ENCODE results near the gene EZH1.
A peak's percentile ranks its signal among the peaks of the same experiment; 100 is the strongest.
"Not testable (repeated sequence)": the region's sequence is repeated elsewhere in the genome, so short reads cannot be mapped to it uniquely, and the experiment has no call there.

The EZH1 gene

DNA sequence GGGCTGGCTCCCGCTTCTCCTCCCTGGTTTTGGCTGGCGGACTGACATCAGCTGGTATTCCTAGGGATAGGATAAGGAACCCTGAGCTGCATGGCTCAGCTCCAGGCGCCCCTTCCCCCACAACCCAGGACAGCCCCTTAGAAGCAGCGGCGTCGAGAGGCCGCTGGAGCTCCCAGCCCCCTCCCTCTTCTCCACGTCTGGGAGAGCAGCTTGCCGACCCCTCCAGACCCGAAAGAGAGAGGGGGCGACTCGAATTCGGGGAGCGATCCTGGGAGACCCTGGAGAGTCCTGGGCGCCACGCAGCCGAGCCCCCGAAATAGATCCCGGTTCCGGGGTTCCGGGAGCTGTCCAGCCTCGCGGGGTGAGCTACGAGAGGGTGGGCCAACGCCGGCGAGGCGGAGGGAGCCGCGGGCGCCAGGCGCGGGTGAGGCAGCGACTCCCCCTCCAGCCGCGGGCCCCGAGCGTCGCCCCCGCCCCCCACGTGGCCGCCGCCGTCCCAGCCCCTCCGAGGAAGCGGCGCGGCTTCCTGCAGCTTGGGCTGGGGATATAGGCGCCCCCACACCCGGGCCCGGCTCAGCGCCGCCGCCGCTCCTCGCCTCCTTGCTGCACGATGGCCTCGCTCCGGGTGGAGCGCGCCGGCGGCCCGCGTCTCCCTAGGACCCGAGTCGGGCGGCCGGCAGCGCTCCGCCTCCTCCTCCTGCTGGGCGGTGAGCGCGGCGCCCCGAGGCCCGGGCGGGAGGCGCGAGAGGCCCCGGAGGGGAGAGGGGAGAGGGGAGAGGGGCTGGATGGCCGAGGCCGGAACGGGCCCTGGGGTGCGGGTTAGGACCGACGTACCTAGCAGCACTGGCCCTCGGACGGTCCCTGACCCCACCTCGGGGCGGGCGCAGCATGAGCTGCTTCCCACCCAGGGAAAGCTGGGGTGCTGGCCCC lies 16.1 kb upstream of the EZH1 start, which contains the start of gene RAMP2:
RAMP2 (plus strand) TSS at position 576 of the 930 bp plus-strand sequence; CDS start at position 611, 35 bp downstream.
- Mint-ChIP-seq H3K4me3 (peak within 1 kb of the TSS; percentile 71 to 78), H3K9me3 (no peaks in the 10 kb centered on the region), H3K4me1 (peaks cover 20 to 27% of the 10 kb centered on the region in 2 donors), H3K27me3 (peaks cover 43 to 45% of the 10 kb centered on the region in 2 donors), H3K36me3 (no peaks in the 10 kb centered on the region), H3K27ac (peak within 1 kb of the TSS; percentile 84)
- ATAC-seq (replicated peaks) (peak; percentile 14 to 25), DNase-seq (no peak)

DNA sequence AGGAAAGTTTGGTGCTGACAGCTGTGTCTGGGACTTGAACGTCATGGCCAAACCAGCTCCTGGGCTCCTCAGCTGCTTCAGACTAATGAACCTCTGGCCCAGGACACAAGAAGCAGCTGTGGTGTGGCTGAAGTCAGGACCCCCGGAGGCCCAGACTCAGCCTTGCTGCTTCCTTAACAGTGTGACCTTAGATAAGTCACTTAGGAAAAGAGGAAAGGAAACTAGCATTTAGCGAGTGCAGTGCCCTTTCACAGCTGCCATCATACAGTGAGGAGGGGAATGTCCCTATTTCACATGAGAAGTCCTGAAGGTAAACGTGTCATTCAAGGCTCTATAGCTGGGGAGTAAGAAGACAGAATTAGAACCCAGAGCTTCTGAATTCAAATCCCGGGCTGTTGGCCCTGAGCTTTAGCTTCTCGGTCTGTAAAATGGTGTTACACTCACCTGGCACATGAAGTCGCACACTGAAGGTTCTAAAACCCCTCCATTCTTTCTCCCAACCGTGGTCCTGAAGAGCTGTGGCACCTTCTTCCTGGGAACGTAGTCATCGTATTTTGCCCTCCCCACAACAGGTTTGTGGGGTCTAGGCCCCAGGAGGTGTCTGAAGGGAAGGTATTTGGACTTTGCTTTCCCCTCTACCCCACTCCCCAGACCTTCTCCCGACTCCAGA lies 15.3 kb upstream of the EZH1 start:
- peak overlapping the region; percentile 71 to 78 for H3K4me3 Mint-ChIP-seq
- H3K27ac Mint-ChIP-seq = peak overlapping the region; percentile 75
- DNase-seq (peak; percentile 61), ATAC-seq (replicated peaks) (peak; percentile 91)
- H3K9me3 Mint-ChIP-seq = no peaks in the 10 kb centered on the region
- peaks cover 20 to 27% of the 10 kb centered on the region in 2 donors for H3K4me1 Mint-ChIP-seq
- peaks cover 41 to 42% of the 10 kb centered on the region in 2 donors for H3K27me3 Mint-ChIP-seq
- H3K36me3 Mint-ChIP-seq = no peaks in the 10 kb centered on the region

DNA sequence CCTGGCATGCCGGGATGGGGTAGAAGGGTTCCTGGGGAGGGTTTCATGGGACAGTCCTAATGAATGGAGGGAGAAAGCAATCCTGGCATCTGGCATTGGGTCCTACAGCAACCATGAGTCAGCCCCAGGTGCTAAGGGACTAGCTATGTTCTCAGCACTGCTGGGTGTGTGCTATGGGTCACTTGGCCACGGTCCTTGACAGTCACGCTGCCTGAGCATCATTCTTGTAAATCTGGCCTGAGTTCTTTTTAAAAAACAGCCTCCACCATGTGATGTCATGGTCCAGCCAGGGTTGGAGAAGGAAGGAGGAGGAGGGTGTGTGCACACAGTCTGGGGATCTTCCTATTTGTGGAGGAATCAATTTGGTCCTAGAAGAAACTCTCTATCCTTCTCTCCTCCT lies 9.9 kb upstream of the EZH1 start:
- DNase-seq (no peak), ATAC-seq (replicated peaks) (no peak)
- H3K27ac Mint-ChIP-seq = no peak overlapping the region
- H3K4me1 Mint-ChIP-seq = peaks cover 5 to 18% of the 10 kb centered on the region in 2 donors
- H3K36me3 Mint-ChIP-seq = no peaks in the 10 kb centered on the region
- peaks cover 17 to 29% of the 10 kb centered on the region in 2 donors for H3K27me3 Mint-ChIP-seq
- no peak overlapping the region for H3K4me3 Mint-ChIP-seq
- H3K9me3 Mint-ChIP-seq = no peaks in the 10 kb centered on the region

DNA sequence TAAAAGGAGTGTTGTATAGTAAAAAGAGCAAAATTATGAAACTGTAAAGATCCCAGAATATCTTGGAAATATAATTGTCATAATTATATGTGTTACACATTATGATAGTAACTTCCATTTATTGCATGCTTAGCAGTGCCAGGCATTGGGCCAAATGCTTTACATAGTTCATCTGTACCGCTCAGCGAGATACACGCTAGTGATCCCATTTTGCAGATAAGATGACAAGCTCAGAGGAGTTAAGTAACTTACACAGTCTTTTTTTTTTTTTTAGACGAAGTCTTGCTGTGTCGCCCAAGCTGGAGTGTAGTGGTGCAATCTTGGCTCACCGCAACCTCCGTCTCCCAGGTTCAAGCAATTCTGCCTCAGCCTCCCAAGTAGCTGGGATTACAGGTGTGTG lies 6.8 kb upstream of the EZH1 start:
- DNase-seq = no peak
- Mint-ChIP-seq H3K27ac (no peak overlapping the region), H3K27me3 (peaks cover 21 to 31% of the 10 kb centered on the region in 2 donors), H3K36me3 (no peaks in the 10 kb centered on the region), H3K4me1 (peaks cover 0 to 8% of the 10 kb centered on the region in 2 donors), H3K9me3 (no peaks in the 10 kb centered on the region), H3K4me3 (no peak overlapping the region)
- ATAC-seq (replicated peaks) = no peak

DNA sequence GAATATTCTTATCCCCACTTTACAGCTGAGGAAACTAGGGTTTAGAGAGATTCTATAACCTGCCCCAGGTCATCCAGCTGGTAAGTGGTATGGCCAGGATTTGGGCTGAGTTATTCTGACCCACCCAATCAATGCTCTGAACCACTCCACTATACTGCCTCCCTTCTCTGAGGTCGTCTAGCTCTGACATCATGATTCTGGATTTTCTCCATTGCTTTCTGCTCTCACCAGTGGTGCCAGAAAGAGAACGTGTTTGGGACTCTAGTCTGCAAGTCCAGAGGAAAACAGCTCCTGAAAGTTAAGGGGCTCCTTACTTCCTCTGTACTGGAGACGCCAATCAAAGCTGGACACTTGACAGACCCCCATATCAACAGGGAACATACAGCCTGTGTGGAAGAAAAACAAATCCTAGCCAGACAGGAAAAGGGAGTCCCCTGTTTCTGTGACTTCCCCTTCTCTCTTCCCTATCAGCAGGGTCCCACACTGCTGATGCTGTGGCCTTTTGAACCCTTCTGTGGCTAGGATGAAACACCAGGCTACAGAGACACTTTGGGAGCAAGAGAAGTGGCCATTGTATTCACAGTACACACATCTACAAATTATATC lies 6.0 kb upstream of the EZH1 start:
- DNase-seq (no peak), ATAC-seq (replicated peaks) (no peak)
- Mint-ChIP-seq H3K4me1 (peaks cover 0 to 8% of the 10 kb centered on the region in 2 donors), H3K27me3 (peaks cover 14 to 29% of the 10 kb centered on the region in 2 donors), H3K4me3 (no peak overlapping the region), H3K27ac (no peak overlapping the region), H3K36me3 (no peaks in the 10 kb centered on the region), H3K9me3 (no peaks in the 10 kb centered on the region)

DNA sequence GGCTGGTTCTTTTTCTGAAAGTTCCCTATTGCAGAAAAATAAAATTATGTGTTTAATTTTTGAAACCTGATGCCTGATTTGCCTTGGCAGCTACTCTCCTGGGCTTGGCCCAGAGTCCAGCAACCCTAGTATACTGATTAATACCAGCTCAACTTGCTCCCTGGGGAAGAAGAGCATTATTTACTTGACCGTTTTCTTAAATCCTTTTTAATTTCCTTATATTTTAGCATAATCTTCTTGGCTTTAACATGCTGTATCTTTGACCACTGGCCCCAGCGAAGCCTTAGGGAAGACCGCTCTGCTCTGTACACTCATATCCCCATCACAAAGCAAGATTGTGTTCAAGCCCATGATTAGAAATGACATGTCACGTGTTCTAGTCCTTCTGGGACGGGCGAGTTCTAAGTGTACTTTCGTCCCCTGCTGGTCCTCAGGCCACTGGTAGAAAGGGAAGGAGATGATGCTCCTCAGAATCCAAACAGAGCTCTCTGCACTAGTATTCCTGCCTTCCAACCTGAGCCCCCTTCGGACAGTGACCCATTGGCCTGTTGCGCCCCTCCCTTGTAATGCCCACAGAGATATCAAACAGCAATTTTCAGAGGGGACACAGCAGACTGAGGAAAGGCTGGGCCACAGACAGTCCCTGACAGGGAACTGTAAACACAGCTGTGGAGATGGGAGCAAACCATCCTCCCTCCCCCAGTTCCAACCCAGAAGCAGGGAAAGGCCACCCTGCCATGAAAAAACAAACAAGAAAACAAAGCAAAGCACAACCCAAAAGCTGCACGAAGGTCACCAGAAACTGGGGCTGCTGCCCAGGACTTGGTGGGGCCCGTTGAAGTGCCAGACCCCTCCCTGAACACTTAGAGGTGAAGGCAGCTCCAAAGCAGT lies 4.3 kb upstream of the EZH1 start:
- peaks cover 11 to 19% of the 10 kb centered on the region in 2 donors for H3K27me3 Mint-ChIP-seq
- H3K4me3 Mint-ChIP-seq = no peak overlapping the region
- H3K4me1 Mint-ChIP-seq = peaks cover 9 to 21% of the 10 kb centered on the region in 2 donors
- H3K27ac Mint-ChIP-seq = no peak overlapping the region
- no peak for ATAC-seq (replicated peaks)
- H3K9me3 Mint-ChIP-seq = no peaks in the 10 kb centered on the region
- no peak for DNase-seq
- no peaks in the 10 kb centered on the region for H3K36me3 Mint-ChIP-seq

DNA sequence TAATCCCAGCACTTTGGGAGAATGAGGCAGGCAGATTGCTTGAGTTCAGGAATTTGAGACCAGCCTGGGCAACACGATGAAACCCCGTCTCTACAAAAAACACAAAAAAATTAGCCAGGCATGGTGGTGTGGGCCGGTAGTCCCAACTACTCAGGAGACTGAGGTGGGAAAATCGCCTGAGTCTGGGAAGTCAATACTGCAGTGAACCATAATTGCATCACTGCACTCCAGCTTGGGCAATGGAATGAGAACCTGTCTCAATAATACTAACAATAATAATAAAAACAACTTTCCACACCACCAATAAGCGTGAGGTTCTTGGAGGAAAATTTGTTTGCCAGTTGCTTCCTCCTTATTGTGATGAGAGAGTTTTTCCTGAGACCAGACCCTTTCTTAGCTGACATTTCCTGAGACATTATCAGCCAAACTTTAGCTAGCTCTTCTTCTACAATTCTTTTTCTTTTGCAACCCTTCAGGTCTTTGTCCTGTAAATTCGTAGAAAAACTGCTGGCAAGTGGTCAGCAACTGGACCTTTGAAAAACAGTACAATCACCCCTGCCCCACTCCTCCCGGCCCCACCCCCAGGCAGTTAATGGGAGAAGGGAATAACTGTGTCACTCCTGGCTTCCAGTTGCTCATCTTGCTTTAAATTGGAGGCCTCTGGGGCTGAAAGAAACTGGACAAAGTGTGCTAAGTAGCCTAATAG lies 3.5 kb upstream of the EZH1 start:
- H3K4me1 Mint-ChIP-seq = peaks cover 16 to 29% of the 10 kb centered on the region in 2 donors
- ATAC-seq (replicated peaks) (no peak), DNase-seq (no peak)
- H3K36me3 Mint-ChIP-seq = no peaks in the 10 kb centered on the region
- no peaks in the 10 kb centered on the region for H3K9me3 Mint-ChIP-seq
- peaks cover 11 to 15% of the 10 kb centered on the region in 2 donors for H3K27me3 Mint-ChIP-seq
- no peak overlapping the region for H3K27ac Mint-ChIP-seq
- H3K4me3 Mint-ChIP-seq = no peak overlapping the region

DNA sequence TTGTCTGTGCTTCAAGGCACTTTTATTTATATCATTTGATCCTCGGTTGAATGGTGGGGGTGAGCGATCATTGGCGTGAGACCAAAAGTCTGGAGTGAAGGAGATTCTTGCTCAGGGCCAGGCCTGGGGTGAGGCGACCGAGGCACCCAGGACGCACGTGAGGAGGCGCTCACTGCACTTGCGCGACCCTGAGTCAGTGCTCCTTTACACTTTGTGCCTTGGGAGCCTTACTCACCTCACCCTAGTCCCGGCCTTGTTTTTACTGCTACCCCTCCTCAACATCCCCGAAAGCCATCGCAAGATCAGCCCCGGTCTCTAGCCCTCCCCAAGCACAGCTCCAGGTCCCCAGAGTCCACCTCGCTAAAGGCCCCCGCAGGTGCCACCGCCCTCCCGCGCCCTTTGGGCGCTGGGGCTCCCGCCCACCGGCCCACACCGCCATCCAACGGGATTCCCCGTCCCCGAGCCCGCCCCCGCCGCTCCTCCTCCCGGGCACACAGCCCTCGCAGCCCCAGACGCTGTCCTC lies 496 bp downstream of the EZH1 start:
- Mint-ChIP-seq H3K27me3 (peaks cover 2 to 8% of the 10 kb centered on the region in 2 donors), H3K4me1 (peaks cover 20 to 35% of the 10 kb centered on the region in 2 donors), H3K9me3 (no peaks in the 10 kb centered on the region), H3K27ac (peak overlapping the region; percentile 94), H3K36me3 (peaks cover 0 to 2% of the 10 kb centered on the region in 2 donors), H3K4me3 (peak overlapping the region; percentile 90 to 93)
- DNase-seq (peak; percentile 72), ATAC-seq (replicated peaks) (peak; percentile 80 to 84)

DNA sequence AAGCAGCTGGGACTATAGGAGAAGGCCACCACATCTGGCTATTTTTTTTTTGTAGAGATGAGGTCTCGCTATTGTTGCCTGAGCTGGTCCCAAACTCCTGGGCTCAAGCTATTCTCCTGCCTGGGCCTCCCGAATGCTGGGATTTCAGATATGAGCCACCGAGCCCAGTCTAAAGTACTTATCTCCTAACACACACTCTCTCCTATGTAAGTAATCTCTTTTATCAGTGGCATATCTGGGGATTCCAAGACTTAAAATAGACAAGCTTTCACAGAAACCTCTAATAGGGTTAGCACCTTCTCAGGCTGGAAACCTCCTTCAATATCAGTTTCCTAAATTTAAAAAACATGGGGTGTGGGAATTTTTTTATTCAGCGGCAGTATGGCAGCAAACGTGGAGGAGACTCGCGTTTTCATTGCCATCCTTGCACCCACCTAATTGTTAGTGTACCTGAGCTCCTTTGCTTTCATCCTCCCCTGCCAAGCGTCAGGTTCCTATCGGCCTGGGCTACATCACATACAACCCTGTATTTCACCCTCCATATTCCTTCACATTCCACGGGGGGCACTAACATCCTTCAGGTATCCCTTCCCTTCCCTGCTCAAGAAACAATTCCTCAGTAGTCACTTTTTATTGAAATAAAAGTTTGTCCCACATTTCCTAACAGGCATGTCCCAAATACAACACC lies 1.1 kb downstream of the EZH1 start:
- ATAC-seq (replicated peaks) = no peak
- Mint-ChIP-seq H3K9me3 (no peaks in the 10 kb centered on the region), H3K4me3 (peak overlapping the region; percentile 90 to 93), H3K27me3 (peaks cover 0 to 4% of the 10 kb centered on the region in 2 donors), H3K27ac (peak overlapping the region; percentile 94), H3K4me1 (peaks cover 20 to 35% of the 10 kb centered on the region in 2 donors), H3K36me3 (peaks cover 0 to 2% of the 10 kb centered on the region in 2 donors)
- no peak for DNase-seq

DNA sequence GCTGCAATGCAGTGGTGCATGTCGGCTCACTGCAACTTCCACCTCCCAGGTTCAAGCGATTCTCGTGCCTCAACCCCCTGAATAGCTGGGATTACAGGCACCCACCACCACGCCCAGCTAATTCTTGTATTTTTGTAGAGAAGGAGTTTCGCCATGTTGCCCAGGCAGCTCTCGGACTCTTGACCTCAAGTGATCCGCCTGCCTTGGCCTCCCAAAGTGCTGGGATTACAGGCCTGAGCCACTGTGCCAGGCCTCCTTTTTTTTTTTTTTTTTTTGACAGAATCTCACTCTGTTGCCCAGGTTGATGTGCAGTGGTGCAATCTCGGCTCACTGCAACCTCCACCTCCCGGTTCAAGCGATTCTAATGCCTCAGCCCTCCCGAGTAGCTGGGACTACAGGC lies 1.9 kb downstream of the EZH1 start:
- not testable (repeated sequence) for H3K9me3 Mint-ChIP-seq; H3K36me3 Mint-ChIP-seq; ATAC-seq (replicated peaks); H3K27ac Mint-ChIP-seq; H3K27me3 Mint-ChIP-seq; DNase-seq
- Mint-ChIP-seq H3K4me3 (peak overlapping the region in 1 of 2 donors; percentile 31), H3K4me1 (peaks cover 20 to 35% of the 10 kb centered on the region in 2 donors)

DNA sequence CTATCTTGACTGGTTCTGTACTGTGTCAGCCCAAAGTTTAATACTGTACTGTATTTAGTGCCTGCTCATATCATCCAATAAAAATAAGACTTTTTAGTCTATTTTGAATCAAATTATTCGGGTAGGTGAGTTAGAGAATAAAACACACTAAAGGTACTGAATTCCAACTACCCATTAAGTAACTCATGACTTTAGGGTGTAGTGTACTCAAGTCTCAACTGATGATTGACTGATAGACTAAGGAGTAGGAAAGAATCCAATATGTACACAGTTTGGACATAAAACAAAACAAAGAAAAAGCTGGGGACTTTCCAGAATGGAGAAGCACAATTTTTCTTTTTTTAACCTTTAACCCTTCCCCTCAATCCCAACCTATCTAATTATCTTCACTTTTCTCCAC lies 4.1 kb downstream of the EZH1 start:
- no peak for DNase-seq
- H3K9me3 Mint-ChIP-seq = no peaks in the 10 kb centered on the region
- H3K4me3 Mint-ChIP-seq = no peak overlapping the region
- H3K4me1 Mint-ChIP-seq = peaks cover 23 to 34% of the 10 kb centered on the region in 2 donors
- H3K36me3 Mint-ChIP-seq = peaks cover 0 to 2% of the 10 kb centered on the region in 2 donors
- H3K27ac Mint-ChIP-seq = no peak overlapping the region
- ATAC-seq (replicated peaks) = no peak
- no peaks in the 10 kb centered on the region for H3K27me3 Mint-ChIP-seq

DNA sequence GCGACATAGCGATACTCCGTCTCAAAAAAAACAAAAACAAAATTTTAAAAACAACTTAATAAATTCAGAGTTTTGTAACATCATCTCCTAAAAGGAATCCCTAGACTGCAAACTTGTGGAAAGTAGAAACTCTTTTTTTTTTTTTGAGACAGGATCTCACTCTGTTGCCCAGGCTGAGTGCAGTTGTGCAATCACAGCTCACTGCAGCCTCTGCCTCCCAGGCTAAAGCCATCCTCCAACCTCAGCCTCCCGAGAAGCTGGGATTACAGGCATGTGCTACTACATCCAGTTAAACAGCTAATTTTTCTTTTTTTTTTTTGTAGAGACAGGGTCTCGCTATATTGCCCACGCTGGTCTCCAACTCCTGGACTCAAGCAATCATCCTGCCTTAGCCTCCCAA lies 19.7 kb downstream of the EZH1 start:
- ATAC-seq (replicated peaks) (no peak), DNase-seq (no peak)
- Mint-ChIP-seq H3K4me3 (no peak overlapping the region), H3K27ac (no peak overlapping the region), H3K9me3 (no peaks in the 10 kb centered on the region), H3K4me1 (peaks cover 0 to 6% of the 10 kb centered on the region in 2 donors), H3K36me3 (peaks cover 18 to 28% of the 10 kb centered on the region in 2 donors), H3K27me3 (no peaks in the 10 kb centered on the region)
